Activated CD4-positive, alpha-beta T cell treated with anti-CD3 and anti-CD28 coated beads, Interleukin-2, amount 50 U/mL, for 4 hours (primary cell): ENCODE results near the gene AKR1C1.
"Not testable (repeated sequence)": the region's sequence is repeated elsewhere in the genome, so short reads cannot be mapped to it uniquely, and the experiment has no call there.

Source experiments
- DNase-seq, 2 experiments: peaks; one replicate each; pipeline ENCODE4 v3.0.0-alpha.2; 2020

The AKR1C1 gene

GRCh38 chr10:4984223-4984622 is 21.0 kb downstream of the AKR1C1 start:
- no peak for DNase-seq

GRCh38 chr10:4984971-4985594 is 21.9 kb downstream of the AKR1C1 start:
- DNase-seq = no peak

GRCh38 chr10:4988000-4988641 is 24.9 kb downstream of the AKR1C1 start:
- not testable (repeated sequence) for DNase-seq

- no peak for DNase-seq
Measured at GRCh38 chr10:4990217-4990616, 27.0 kb downstream of the AKR1C1 start.

GRCh38 chr10:4991463-4991862 is 28.2 kb downstream of the AKR1C1 start:
- not testable (repeated sequence) for DNase-seq

GRCh38 chr10:4992564-4992963 is 29.3 kb downstream of the AKR1C1 start:
- DNase-seq = not testable (repeated sequence)

GRCh38 chr10:4994260-4994659 is 31.0 kb downstream of the AKR1C1 start:
- not testable (repeated sequence) for DNase-seq

- no peak for DNase-seq
Measured at GRCh38 chr10:4998671-4999070, 35.5 kb downstream of the AKR1C1 start.

- DNase-seq = no peak
Measured at GRCh38 chr10:5002013-5002727, 39.0 kb downstream of the AKR1C1 start.

- not testable (repeated sequence) for DNase-seq
Measured at GRCh38 chr10:5003127-5004029, 40.2 kb downstream of the AKR1C1 start, which contains the start of gene AKR1C2. Gene AKR1C2 (minus strand): TSS chr10:5003857. CDS start chr10:5003835, 22 bp downstream.

GRCh38 chr10:5004030-5004385 is 40.8 kb downstream of the AKR1C1 start:
- not testable (repeated sequence) for DNase-seq

- DNase-seq = not testable (repeated sequence)
Measured at GRCh38 chr10:5004501-5004900, 41.3 kb downstream of the AKR1C1 start.

- not testable (repeated sequence) for DNase-seq
Measured at GRCh38 chr10:5008857-5009548, 45.8 kb downstream of the AKR1C1 start.

GRCh38 chr10:5010043-5010442 is 46.8 kb downstream of the AKR1C1 start:
- not testable (repeated sequence) for DNase-seq

- not testable (repeated sequence) for DNase-seq
Measured at GRCh38 chr10:5011392-5011791, 48.2 kb downstream of the AKR1C1 start.

GRCh38 chr10:5012595-5012994 is 49.4 kb downstream of the AKR1C1 start:
- no peak for DNase-seq

- no peak for DNase-seq
Measured at GRCh38 chr10:5013385-5013784, 50.2 kb downstream of the AKR1C1 start.

GRCh38 chr10:5014200-5014910 is 51.1 kb downstream of the AKR1C1 start:
- not testable (repeated sequence) for DNase-seq

- no peak for DNase-seq
Measured at GRCh38 chr10:5014936-5015335, 51.7 kb downstream of the AKR1C1 start.

- no peak for DNase-seq
Measured at GRCh38 chr10:5018134-5018533, 54.9 kb downstream of the AKR1C1 start.

- DNase-seq = not testable (repeated sequence)
Measured at GRCh38 chr10:5018671-5019277, 55.6 kb downstream of the AKR1C1 start.
